H9 (cell line): ENCODE data around the gene ARFGAP1. TPM values are rescaled to one million over a fixed set of nuclear protein-coding genes. Genes with fewer than 3 reads are reported as not detected.

Source experiments
- DNase-seq: peaks from one replicate; pipeline ENCODE4 v3.0.0-alpha.2; 2017
- H2AFZ ChIP-seq: one replicate; pipeline ENCODE4 v1.6.1; 2013; ENCODE audit warnings: mild to moderate bottlenecking, low read length, control low read depth, moderate library complexity
- H2AK5ac ChIP-seq: 2 replicates; pipeline ENCODE4 v1.6.1; 2013; ENCODE audit warnings: low read length, control low read depth, mixed read lengths; ENCODE audit not compliant: insufficient read length
- H2BK120ac ChIP-seq: one replicate; pipeline ENCODE4 v1.6.1; 2013; ENCODE audit warnings: low read depth, mild to moderate bottlenecking, low read length, control low read depth, inconsistent platforms; ENCODE audit not compliant: poor library complexity, severe bottlenecking
- H2BK12ac ChIP-seq: 2 replicates; pipeline ENCODE4 v1.6.1; 2013; ENCODE audit warnings: low read length, control low read depth, mixed read lengths, low read depth; ENCODE audit not compliant: insufficient read length
- H2BK15ac ChIP-seq: 2 replicates; pipeline ENCODE4 v1.6.1; 2013; ENCODE audit warnings: low read depth, low read length, control low read depth
- H2BK20ac ChIP-seq: one replicate; pipeline ENCODE4 v1.6.1; 2013; ENCODE audit warnings: low read depth, mild to moderate bottlenecking, low read length, control low read depth, inconsistent platforms; ENCODE audit not compliant: poor library complexity, severe bottlenecking
- H2BK5ac ChIP-seq: 2 replicates; pipeline ENCODE4 v1.6.1; 2013; ENCODE audit warnings: low read length, control low read depth, mixed read lengths; ENCODE audit not compliant: insufficient read length
- H3K14ac ChIP-seq: 2 replicates; pipeline ENCODE4 v1.6.1; 2013; ENCODE audit warnings: low read length, control low read depth; ENCODE audit not compliant: insufficient read depth
- H3K18ac ChIP-seq: 2 replicates; pipeline ENCODE4 v1.6.1; 2013; ENCODE audit warnings: low read depth, mild to moderate bottlenecking, mixed read lengths, low read length, control low read depth; ENCODE audit not compliant: insufficient read length
- H3K23ac ChIP-seq: 2 replicates; pipeline ENCODE4 v1.6.1; 2013; ENCODE audit warnings: low read length, control low read depth, mixed read lengths, low read depth; ENCODE audit not compliant: insufficient read length
- H3K23me2 ChIP-seq: 2 replicates; pipeline ENCODE4 v1.6.1; 2013; ENCODE audit warnings: low read depth, mild to moderate bottlenecking, mixed read lengths, low read length, control low read depth; ENCODE audit not compliant: insufficient read length, poor library complexity, severe bottlenecking
- H3K27ac ChIP-seq: 2 replicates; pipeline ENCODE4 v1.5.1; 2013; ENCODE audit warnings: low read length, control low read depth, mixed read lengths, low read depth; ENCODE audit not compliant: insufficient read length
- H3K27me3 ChIP-seq: 2 replicates; pipeline ENCODE4 v1.6.1; 2013; ENCODE audit warnings: low read length, control low read depth, inconsistent platforms; ENCODE audit not compliant: insufficient read depth
- H3K4ac ChIP-seq: 2 replicates; pipeline ENCODE4 v1.6.1; 2013; ENCODE audit warnings: low read depth, mild to moderate bottlenecking, control low read depth, inconsistent platforms, low read length, moderate library complexity
- H3K4me1 ChIP-seq: 2 replicates; pipeline ENCODE4 v1.6.1; 2013; ENCODE audit warnings: low read length, control low read depth, inconsistent platforms; ENCODE audit not compliant: insufficient read depth
- H3K4me2 ChIP-seq: 2 replicates; pipeline ENCODE4 v1.6.1; 2013; ENCODE audit warnings: low read length, control low read depth, mixed read lengths; ENCODE audit not compliant: insufficient read length, insufficient read depth
- H3K56ac ChIP-seq: 2 replicates; pipeline ENCODE4 v1.6.1; 2013; ENCODE audit warnings: low read depth, mild to moderate bottlenecking, mixed read lengths, low read length, control low read depth; ENCODE audit not compliant: insufficient read length
- H3K79me1 ChIP-seq: 2 replicates; pipeline ENCODE4 v1.6.1; 2013; ENCODE audit warnings: low read depth, mild to moderate bottlenecking, moderate library complexity, low read length, control low read depth, inconsistent platforms; ENCODE audit not compliant: insufficient read depth, poor library complexity, severe bottlenecking
- H3K79me2 ChIP-seq: 2 replicates; pipeline ENCODE4 v1.6.1; 2013; ENCODE audit warnings: low read length, control low read depth, inconsistent platforms; ENCODE audit not compliant: insufficient read depth
- H3K9ac ChIP-seq: 2 replicates; pipeline ENCODE4 v1.6.1; 2013; ENCODE audit warnings: low read length, control low read depth, mixed read lengths; ENCODE audit not compliant: insufficient read length; ENCODE audit errors: extremely low read depth
- H3K9me3 ChIP-seq: one replicate; pipeline ENCODE4 v1.6.1; 2013; ENCODE audit warnings: low read depth, low read length, inconsistent platforms; ENCODE audit not compliant: control insufficient read depth
- H3T11ph ChIP-seq: one replicate; pipeline ENCODE4 v1.6.1; 2013; ENCODE audit warnings: mild to moderate bottlenecking, low read length, control low read depth, inconsistent platforms
- H4K20me1 ChIP-seq: one replicate; pipeline ENCODE4 v1.6.1; 2013; ENCODE audit not compliant: control insufficient read depth, insufficient read length, insufficient read depth
- H4K5ac ChIP-seq: 2 replicates; pipeline ENCODE4 v1.6.1; 2013; ENCODE audit warnings: low read depth, mild to moderate bottlenecking, mixed read lengths, low read length, control low read depth; ENCODE audit not compliant: insufficient read length
- H4K8ac ChIP-seq: replicated peaks from 2 replicates; pipeline ENCODE4 v1.6.1; 2013; ENCODE audit warnings: low read length, control low read depth, mixed read lengths, low read depth; ENCODE audit not compliant: insufficient read length
- H4K91ac ChIP-seq: 2 replicates; pipeline ENCODE4 v1.6.1; 2013; ENCODE audit warnings: low read depth, mild to moderate bottlenecking, moderate library complexity, mixed read lengths, low read length, control low read depth; ENCODE audit not compliant: insufficient read length
- H3K27ac Mint-ChIP-seq, 3 experiments: 2 replicates in 2 of 3; 3 replicates in 1 of 3; pipeline ENCODE4 v1.8.0; 2020 to 2021; ENCODE audit warnings: mixed read lengths in 3 of 3, mild to moderate bottlenecking in 1 of 3, moderate library complexity in 1 of 3
- H3K27me3 Mint-ChIP-seq: 2 replicates; pipeline ENCODE4 v1.8.0; 2021; ENCODE audit warnings: low read depth, mild to moderate bottlenecking, moderate library complexity, mixed read lengths
- H3K36me3 Mint-ChIP-seq, 3 experiments: 2 replicates in 2 of 3; 3 replicates in 1 of 3; pipeline ENCODE4 v1.8.0; 2020 to 2021; ENCODE audit warnings: low read depth in 3 of 3, mixed read lengths in 3 of 3; ENCODE audit not compliant: insufficient read depth in 1 of 3
- H3K4me1 Mint-ChIP-seq, 2 experiments: 2 replicates each; pipeline ENCODE4 v1.8.0; 2020; ENCODE audit warnings: mixed read lengths in 2 of 2
- H3K4me3 Mint-ChIP-seq, 2 experiments: 2 replicates in 1 of 2; 3 replicates in 1 of 2; pipeline ENCODE4 v1.8.0; 2020 to 2021; ENCODE audit warnings: mild to moderate bottlenecking in 2 of 2, mixed read lengths in 2 of 2, moderate library complexity in 1 of 2
- H3K9me3 Mint-ChIP-seq, 2 experiments: 2 replicates in 1 of 2; 3 replicates in 1 of 2; pipeline ENCODE4 v1.8.0; 2020; ENCODE audit warnings: mild to moderate bottlenecking in 2 of 2, mixed read lengths in 2 of 2, moderate library complexity in 1 of 2
- WGBS: extraction: QIAGEN DNeasy Blood & Tissue Kit; methylation state at CpG from one replicate; pipeline ENCODE4 v1.1.7; 2013; ENCODE audit warnings: missing lambda C conversion rate, low lambda C conversion rate, mixed read lengths; ENCODE audit not compliant: insufficient read length; ENCODE audit errors: extremely low coverage; 5-methylcytosine and 5-hydroxymethylcytosine counted together
- total RNA-seq: library from RNA; stranded (reverse); gene quantifications from 2 replicates; pipeline ENCODE4 v1.2.1, GENCODE V29; 2021
- TF ChIP-seq, protein P1 (sequence below): fragments of 200-600 bp; sonication (generic); conservative IDR thresholded peaks from 3 replicates; pipeline ENCODE4 v1.8.0; 2021; ENCODE audit warnings: antibody characterized with exemption, mild to moderate bottlenecking

Gene ARFGAP1
- total RNA-seq, 1 experiment from 2014 or later = 114 TPM

DNA sequence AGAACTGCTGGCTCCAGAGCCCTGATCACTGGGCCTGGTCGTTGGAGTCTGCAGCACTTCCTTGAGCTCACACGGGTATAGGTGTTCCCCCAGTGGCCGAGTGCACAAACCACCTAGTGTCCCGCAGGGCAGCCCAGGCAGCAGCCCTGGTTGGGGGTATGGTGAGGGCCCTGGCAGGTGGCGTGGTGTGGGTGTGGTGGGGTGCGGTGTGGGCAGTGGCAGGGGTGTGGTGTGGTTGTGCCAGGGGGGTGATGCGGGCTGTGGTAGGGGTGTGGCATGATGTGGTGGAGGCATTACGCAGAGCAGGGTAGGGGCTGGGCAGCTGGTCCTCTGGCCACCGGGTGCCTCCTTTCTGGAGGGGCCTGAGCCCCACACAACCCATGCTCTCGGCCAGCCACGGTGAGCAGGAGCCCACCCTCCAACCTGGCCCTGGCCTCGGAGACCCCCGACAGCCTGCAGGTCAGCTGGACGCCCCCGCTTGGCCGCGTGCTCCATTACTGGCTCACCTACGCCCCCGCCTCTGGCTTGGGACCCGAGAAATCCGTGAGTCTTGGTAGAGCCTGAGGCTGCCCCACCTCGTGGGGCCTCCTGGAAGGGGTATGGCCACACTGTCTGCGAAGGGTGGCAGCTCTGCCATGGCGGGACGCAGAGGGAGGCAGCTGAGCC is 40.9 kb downstream of the ARFGAP1 start:
- DNase-seq = no peak
- H3K56ac ChIP-seq = no peak overlapping the region
- Mint-ChIP-seq H3K9me3 (no peaks in the 10 kb centered on the region), H3K36me3 (no peaks in the 10 kb centered on the region), H3K27ac (peak overlapping the region in 1 of 3 experiments; percentile 80; a peak in 1 of 7 replicates), H3K4me3 (no peak overlapping the region), H3K4me1 (peaks cover 4% of the 10 kb centered on the region in 2 experiments; a peak in 3 of 4 replicates), H3K27me3 (no peaks in the 10 kb centered on the region; the same call in 1 of the 2 replicates)
- no peak overlapping the region for H3K18ac ChIP-seq
- no peak overlapping the region for H3K4ac ChIP-seq
- WGBS = no CpG with 5 or more reads among the region's 25 CpGs
- no peak overlapping the region for H2AFZ ChIP-seq
- H3K79me1 ChIP-seq = no peaks in the 10 kb centered on the region
- no peaks in the 10 kb centered on the region for H3K23me2 ChIP-seq
- no peak overlapping the region for H2BK5ac ChIP-seq
- no peak overlapping the region for H2BK12ac ChIP-seq
- H4K8ac ChIP-seq = no peak overlapping the region
- H3K14ac ChIP-seq = no peak overlapping the region; the same call in 1 of the 2 replicates
- no peak overlapping the region for H3K23ac ChIP-seq
- H2BK20ac ChIP-seq = no peak overlapping the region
- H3K27ac ChIP-seq = no peak overlapping the region
- no peak overlapping the region for H2AK5ac ChIP-seq
- H3T11ph ChIP-seq = no peak overlapping the region
- no peak overlapping the region for H3K9ac ChIP-seq
- no peaks in the 10 kb centered on the region for H4K20me1 ChIP-seq
- H2BK15ac ChIP-seq = no peak overlapping the region
- TF ChIP-seq, protein P1, sequence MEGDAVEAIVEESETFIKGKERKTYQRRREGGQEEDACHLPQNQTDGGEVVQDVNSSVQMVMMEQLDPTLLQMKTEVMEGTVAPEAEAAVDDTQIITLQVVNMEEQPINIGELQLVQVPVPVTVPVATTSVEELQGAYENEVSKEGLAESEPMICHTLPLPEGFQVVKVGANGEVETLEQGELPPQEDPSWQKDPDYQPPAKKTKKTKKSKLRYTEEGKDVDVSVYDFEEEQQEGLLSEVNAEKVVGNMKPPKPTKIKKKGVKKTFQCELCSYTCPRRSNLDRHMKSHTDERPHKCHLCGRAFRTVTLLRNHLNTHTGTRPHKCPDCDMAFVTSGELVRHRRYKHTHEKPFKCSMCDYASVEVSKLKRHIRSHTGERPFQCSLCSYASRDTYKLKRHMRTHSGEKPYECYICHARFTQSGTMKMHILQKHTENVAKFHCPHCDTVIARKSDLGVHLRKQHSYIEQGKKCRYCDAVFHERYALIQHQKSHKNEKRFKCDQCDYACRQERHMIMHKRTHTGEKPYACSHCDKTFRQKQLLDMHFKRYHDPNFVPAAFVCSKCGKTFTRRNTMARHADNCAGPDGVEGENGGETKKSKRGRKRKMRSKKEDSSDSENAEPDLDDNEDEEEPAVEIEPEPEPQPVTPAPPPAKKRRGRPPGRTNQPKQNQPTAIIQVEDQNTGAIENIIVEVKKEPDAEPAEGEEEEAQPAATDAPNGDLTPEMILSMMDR = no peak
- no peak overlapping the region for H4K5ac ChIP-seq
- H3K79me2 ChIP-seq = no peaks in the 10 kb centered on the region
- no peak overlapping the region for H3K4me2 ChIP-seq
- no peaks in the 10 kb centered on the region for H3K27me3 ChIP-seq
- no peak overlapping the region for H2BK120ac ChIP-seq
- H4K91ac ChIP-seq = no peak overlapping the region
- H3K4me1 ChIP-seq = no peaks in the 10 kb centered on the region
- no peaks in the 10 kb centered on the region for H3K9me3 ChIP-seq
